Ovary (tissue), 9 donors: ENCODE data around the gene FOXC1. TPM values are rescaled to one million over a fixed set of nuclear protein-coding genes. Genes with fewer than 3 reads are reported as not detected.

Experiments used
- DNase-seq, 5 donors: peaks; one replicate each; pipeline ENCODE4 v3.0.0-alpha.2; 2019 to 2020
- H3K27ac ChIP-seq, 2 donors: fragments of 200-600 bp; one replicate each; pipeline versions ENCODE4 v1.5.1 to v1.8.0; 2019 to 2022
- H3K27me3 ChIP-seq: fragments of 200-600 bp; one replicate; pipeline ENCODE4 v1.8.0; 2022
- H3K36me3 ChIP-seq: fragments of 200-600 bp; sonication (generic); one replicate; pipeline ENCODE4 v1.5.1; 2019
- H3K4me1 ChIP-seq: one replicate; pipeline ENCODE4 v1.8.1; 2013; ENCODE audit warnings: mild to moderate bottlenecking, moderate library complexity; ENCODE audit not compliant: insufficient read depth
- H3K4me3 ChIP-seq: fragments of 200-600 bp; sonication (generic); one replicate; pipeline ENCODE4 v1.5.1; 2017
- H3K9me3 ChIP-seq, 2 donors: fragments of 200-600 bp in 1 of 2; sonication (generic) in 1 of 2; one replicate each; pipeline versions ENCODE4 v1.5.1 to v1.8.1; 2013 to 2019; ENCODE audit warnings: mild to moderate bottlenecking in 1 of 2, moderate library complexity in 1 of 2
- CTCF ChIP-seq, 3 donors: fragments of 450-650 bp in 2 of 3; fragments of 200-600 bp in 1 of 3; IDR thresholded peaks; one replicate each; pipeline versions ENCODE4 v1.5.1 to v1.8.0; 2016 to 2022; ENCODE audit warnings: antibody characterized with exemption in 3 of 3, mild to moderate bottlenecking in 1 of 3
- EP300 ChIP-seq: sonication (generic); formaldehyde crosslinking; IDR thresholded peaks from one replicate; pipeline ENCODE4 v1.6.1; 2017; ENCODE audit warnings: antibody characterized with exemption
- POLR2A ChIP-seq: fragments of 450-650 bp; IDR thresholded peaks from one replicate; pipeline ENCODE4 v1.6.1; 2017; ENCODE audit warnings: antibody characterized with exemption, mild to moderate bottlenecking, moderate library complexity
- WGBS, 3 donors: extraction: QIAGEN DNeasy Blood & Tissue Kit in 1 of 3; methylation state at CpG; one replicate each; pipeline versions ENCODE4 v1.1.5 to v1.1.7; 2013 to 2017; 5-methylcytosine and 5-hydroxymethylcytosine counted together
- intact Hi-C, 4 donors: fragments of 100-400 bp; cut with DNase I; formaldehyde crosslinking; loops; one replicate each; pipeline versions ENCODE4 v1.11.0 to v1.15.1; 2022 to 2023
- polyA plus RNA-seq, 2 donors: library from polyadenylated mRNA; stranded (reverse); fragments of 200-250 nt in 1 of 2; fragments of 350-450 nt in 1 of 2; fragmentation: Illumina TruSeq in 1 of 2; extraction: RNeasy Lipid Tissue Mini Kit (QIAGEN cat#74804) in 1 of 2; gene quantifications; one replicate each; pipeline ENCODE4 v1.2.3, GENCODE V29; 2013 to 2014
- total RNA-seq, 7 donors: library from RNA; depleted of rRNA in 2 of 7; stranded (reverse); fragments of >200 nt in 2 of 7; fragmentation: NEBNext Ultra II Directional in 3 of 7; extraction: Animal tissue kit (Norgen Biotek cat#: 25700) in 3 of 7; gene quantifications; one replicate each; pipeline versions ENCODE4 v1.1.0 to v1.2.4, GENCODE V29; 2016 to 2023
- donor health status: DM: no; HTN: no; CAD: no; lungs with moderate emphysema.
- donor health status: DM: no; HTN: no; CAD: no.
- donor health status: Bipolar disorder and iron deficiency.
- donor health status: DM: yes; HTN: yes; CAD: no.
- donor health status: DM: no; HTN: no; CAD: no.
- donor health status: DM: yes; HTN: yes; CAD: no.

The FOXC1 gene
- total and polyA plus RNA-seq, 9 donors: 4.3 to 21.2 (median 6.5) TPM

GRCh38 chr6:1587977-1588376 lies 21.7 kb upstream of the FOXC1 start:
- H3K36me3 ChIP-seq: no peaks in the 10 kb centered on the region
- 88 to 91% (median 89%) methylated on average over 12 of the region's 12 CpGs for WGBS, 3 donors

DNA sequence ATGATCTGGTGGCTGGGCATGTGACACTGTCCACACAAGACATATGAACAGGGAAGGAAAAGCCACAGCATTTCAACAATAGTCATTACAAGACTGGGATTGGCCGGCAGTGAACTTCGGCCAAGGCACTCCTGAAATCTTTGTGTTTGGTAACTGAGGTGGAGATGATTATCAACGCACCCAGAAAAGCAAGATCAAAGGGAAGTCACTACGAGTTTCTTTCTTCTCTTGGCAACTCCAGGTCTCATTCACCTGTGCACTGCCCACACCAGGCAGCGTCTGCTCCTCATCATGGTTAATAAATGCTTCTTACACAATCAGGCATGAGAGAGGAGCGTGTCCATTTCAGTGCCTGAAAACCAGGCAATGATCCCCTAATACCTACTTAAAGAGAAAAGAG lies 20.5 kb upstream of the FOXC1 start:
- Histone ChIP-seq H3K36me3 (no peaks in the 10 kb centered on the region), H3K9me3 (no peaks in the 10 kb centered on the region), H3K4me3 (no peak overlapping the region), H3K27me3 (no peaks in the 10 kb centered on the region), H3K27ac (no peak overlapping the region), H3K4me1 (no peaks in the 10 kb centered on the region)
- no peak for DNase-seq
- TF ChIP-seq POLR2A (no peak), CTCF (IDR thresholded peaks at IDR 0.05) (no peak), EP300 (no peak)
- intact Hi-C loops: no loop called here
- WGBS, 3 donors: 83 to 89% (median 84%) methylated on average over 6 of the region's 6 CpGs

More at GRCh38 chr6:1587977-1588376, 21.7 kb upstream of the FOXC1 start:
- TF ChIP-seq EP300 (no peak), CTCF (IDR thresholded peaks at IDR 0.05) (no peak), POLR2A (no peak)
- no peak for DNase-seq
- H3K27ac ChIP-seq: no peak overlapping the region
- H3K27me3 ChIP-seq: no peaks in the 10 kb centered on the region
- no peaks in the 10 kb centered on the region for H3K9me3 ChIP-seq
- H3K4me3 ChIP-seq: no peak overlapping the region
- intact Hi-C loops: no loop called here
- H3K4me1 ChIP-seq: no peaks in the 10 kb centered on the region

DNA sequence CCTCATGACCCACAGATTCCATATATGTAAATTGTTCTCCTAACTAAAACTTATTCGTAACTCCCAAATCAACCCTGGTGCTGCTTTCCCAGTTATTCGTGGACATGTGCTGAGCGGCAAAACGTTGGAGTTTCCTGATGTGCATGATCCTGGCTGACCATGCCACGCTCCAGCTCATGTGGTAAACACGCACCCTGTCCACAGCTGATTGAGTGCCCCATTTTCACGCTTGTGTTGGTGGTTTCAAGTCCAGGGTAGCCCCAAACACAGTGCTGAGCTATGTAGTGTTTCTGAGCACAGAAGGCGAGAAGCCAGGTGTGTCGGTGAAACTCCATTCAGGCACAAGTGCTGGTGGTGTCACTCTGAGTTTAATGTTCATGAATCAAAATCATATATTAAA lies 19.1 kb upstream of the FOXC1 start:
- Histone ChIP-seq H3K9me3 (no peaks in the 10 kb centered on the region), H3K36me3 (no peaks in the 10 kb centered on the region), H3K4me1 (no peaks in the 10 kb centered on the region), H3K27me3 (no peaks in the 10 kb centered on the region), H3K4me3 (no peak overlapping the region), H3K27ac (no peak overlapping the region)
- intact Hi-C loops: loop anchor here in 1 of 4 donors (10.0 kb wide), 1 partner anchor 764 kb away; no protein-coding TSS in a partner anchor
- WGBS, 3 donors: 86 to 89% (median 89%) methylated on average over 9 of the region's 9 CpGs
- TF ChIP-seq POLR2A (no peak), CTCF (IDR thresholded peaks at IDR 0.05) (no peak), EP300 (no peak)
- no peak for DNase-seq

- no peak overlapping the region for H3K4me3 ChIP-seq
- intact Hi-C loops: loop anchor here in 1 of 4 donors (10.0 kb wide), 1 partner anchor 764 kb away; no protein-coding TSS in a partner anchor
These were observed 18.5 kb upstream of the FOXC1 start for GRCh38 chr6:1591243-1591642.

More at GRCh38 chr6:1591243-1591642, 18.5 kb upstream of the FOXC1 start:
- DNase-seq: no peak
- no peaks in the 10 kb centered on the region for H3K4me1 ChIP-seq
- H3K9me3 ChIP-seq: no peaks in the 10 kb centered on the region
- H3K36me3 ChIP-seq: no peaks in the 10 kb centered on the region
- no peaks in the 10 kb centered on the region for H3K27me3 ChIP-seq
- TF ChIP-seq POLR2A: no peak
- no peak for TF ChIP-seq EP300
- no peak for TF ChIP-seq CTCF (IDR thresholded peaks at IDR 0.05)
- no peak overlapping the region for H3K27ac ChIP-seq
- 94% methylated on average over 5 of the region's 5 CpGs for WGBS, 3 donors
